ENCODE results near the gene HTR3E. TPM values are rescaled to one million over a fixed set of nuclear protein-coding genes. Genes with fewer than 3 reads are reported as not detected.

HTR3E gene
- total RNA-seq, 1 experiment from 2014 or later = not detected

GRCh38 chr3:184097556-184097955 lies 692 bp downstream of the HTR3E start:
- Histone ChIP-seq H4K91ac (ENCODE audit: insufficient read length, low read depth, low read length) (no peak overlapping the region), H3K14ac (ENCODE audit: insufficient read depth, low read length) (no peak overlapping the region), H3K9me3 (ENCODE audit: control insufficient read depth, low read depth, low read length) (no peaks in the 10 kb centered on the region), H3K9ac (ENCODE audit: extremely low read depth, insufficient read length, low read length) (no peak overlapping the region), H4K20me1 (ENCODE audit: control insufficient read depth, insufficient read depth, insufficient read length) (no peaks in the 10 kb centered on the region), H2BK5ac (ENCODE audit: insufficient read length, low read length) (no peak overlapping the region), H4K8ac (replicated peaks; ENCODE audit: insufficient read length, low read depth, low read length) (no peak overlapping the region), H3K27ac (ENCODE audit: insufficient read length, low read depth, low read length) (no peak overlapping the region), H3K79me1 (ENCODE audit: insufficient read depth, low read depth, low read length, poor library complexity, severe bottlenecking) (no peaks in the 10 kb centered on the region), H3K27me3 (ENCODE audit: insufficient read depth, low read length) (no peaks in the 10 kb centered on the region; the same call in 1 of the 2 replicates), H3K56ac (ENCODE audit: insufficient read length, low read depth, low read length) (no peak overlapping the region), H3K23me2 (ENCODE audit: insufficient read length, low read depth, low read length, poor library complexity, severe bottlenecking) (no peaks in the 10 kb centered on the region), H3K4ac (ENCODE audit: low read depth, low read length) (no peak overlapping the region), H3K79me2 (ENCODE audit: insufficient read depth, low read length) (no peaks in the 10 kb centered on the region), H2AFZ (ENCODE audit: low read length) (no peak overlapping the region), H2BK120ac (ENCODE audit: low read depth, low read length, poor library complexity, severe bottlenecking) (no peak overlapping the region), H2BK12ac (ENCODE audit: insufficient read length, low read depth, low read length) (no peak overlapping the region), H2BK15ac (ENCODE audit: low read depth, low read length) (no peak overlapping the region), H2AK5ac (ENCODE audit: insufficient read length, low read length) (no peak overlapping the region), H3T11ph (ENCODE audit: low read length) (no peak overlapping the region), H3K18ac (ENCODE audit: insufficient read length, low read depth, low read length) (no peak overlapping the region), H3K4me2 (ENCODE audit: insufficient read depth, insufficient read length, low read length) (no peak overlapping the region), H4K5ac (ENCODE audit: insufficient read length, low read depth, low read length) (no peak overlapping the region), H2BK20ac (ENCODE audit: low read depth, low read length, poor library complexity, severe bottlenecking) (no peak overlapping the region), H3K4me1 (ENCODE audit: insufficient read depth, low read length) (no peaks in the 10 kb centered on the region), H3K23ac (ENCODE audit: insufficient read length, low read depth, low read length) (no peak overlapping the region)
- DNase-seq = no peak
- Mint-ChIP-seq H3K27me3 (ENCODE audit: low read depth) (peaks cover 8% of the 10 kb centered on the region), H3K4me1 (no peaks in the 10 kb centered on the region), H3K27ac (no peak overlapping the region), H3K4me3 (no peak overlapping the region), H3K9me3 (peaks cover 4 to 6% of the 10 kb centered on the region in 2 experiments; a peak in 4 of 5 replicates), H3K36me3 (ENCODE audit: insufficient read depth in 1 of 3, low read depth in 3 of 3) (peaks cover 0 to 3% (median 0%) of the 10 kb centered on the region in 3 experiments; a peak in 1 of 7 replicates)
- no peak for TF ChIP-seq CTCF (conservative IDR thresholded peaks at IDR 0.05)
- WGBS (ENCODE audit: extremely low coverage, insufficient read length, low lambda C conversion rate) = no CpG with 5 or more reads among the region's 6 CpGs
